AML-193 (cell line): ENCODE data around the gene TEX13B.
"Not testable (repeated sequence)": the region's sequence is repeated elsewhere in the genome, so short reads cannot be mapped to it uniquely, and the experiment has no call there.

ENCODE experiments used
- DNase-seq, 2 experiments: peaks; one replicate each; lab custom pipeline; 2025; lab: John Stamatoyannopoulos, UW

The TEX13B gene

GRCh38 chrX:107982356-107982755, at the start of gene TEX13B:
Gene TEX13B (minus strand): TSS chrX:107982370. CDS start chrX:107982127, 243 bp downstream.
- no peak for DNase-seq

GRCh38 chrX:108029928-108030711, 48.0 kb upstream of the TEX13B start:
- DNase-seq, result no peak

GRCh38 chrX:108028854-108029253, 46.7 kb upstream of the TEX13B start:
- no peak for DNase-seq

- DNase-seq, result no peak
Measured at GRCh38 chrX:108025954-108026600, 43.9 kb upstream of the TEX13B start.

- DNase-seq, result no peak
Measured at GRCh38 chrX:108025376-108025775, 43.2 kb upstream of the TEX13B start.

GRCh38 chrX:108022491-108023089, 40.4 kb upstream of the TEX13B start:
- DNase-seq, result no peak

GRCh38 chrX:108020631-108021030, 38.5 kb upstream of the TEX13B start:
- DNase-seq, result peak in 1 of 2 experiments; percentile 0

- DNase-seq, result no peak
Measured at GRCh38 chrX:108019382-108019875, 37.3 kb upstream of the TEX13B start.

GRCh38 chrX:108018656-108019381, 36.6 kb upstream of the TEX13B start:
- DNase-seq, result no peak

GRCh38 chrX:108001218-108001814, 19.1 kb upstream of the TEX13B start:
- DNase-seq, result peak; percentile 23 to 25

GRCh38 chrX:108000751-108001150, 18.6 kb upstream of the TEX13B start:
- DNase-seq, result no peak

- DNase-seq, result no peak
Measured at GRCh38 chrX:107996124-107996523, 14.0 kb upstream of the TEX13B start.

GRCh38 chrX:107985033-107985432, 2.9 kb upstream of the TEX13B start:
- no peak for DNase-seq

- no peak for DNase-seq
Measured at GRCh38 chrX:107979534-107979933, 2.6 kb downstream of the TEX13B start.

- peak in 1 of 2 experiments; percentile 0 for DNase-seq
Measured at GRCh38 chrX:107978707-107979307, 3.4 kb downstream of the TEX13B start.

- DNase-seq, result no peak
Measured at GRCh38 chrX:107978071-107978470, 4.1 kb downstream of the TEX13B start.

GRCh38 chrX:107971636-107972035, 10.5 kb downstream of the TEX13B start:
- no peak for DNase-seq

GRCh38 chrX:107970073-107970472, 12.1 kb downstream of the TEX13B start:
- no peak for DNase-seq

GRCh38 chrX:107968623-107969022, 13.5 kb downstream of the TEX13B start:
- DNase-seq, result no peak

GRCh38 chrX:107955337-107955736, 26.8 kb downstream of the TEX13B start:
- DNase-seq, result not testable (repeated sequence)

- DNase-seq, result no peak
Measured at GRCh38 chrX:107940095-107940494, 42.1 kb downstream of the TEX13B start.

- no peak for DNase-seq
Measured at GRCh38 chrX:107936434-107936730, 45.8 kb downstream of the TEX13B start.
